ENCODE data around the gene XRN1.

- peak; percentile 88 for TF ChIP-seq POLR2AphosphoS5 (IDR thresholded peaks at IDR 0.05; ENCODE audit: low read depth, low read length)
- peak; percentile 88 for TF ChIP-seq TAF1 (IDR thresholded peaks at IDR 0.05; ENCODE audit: borderline replicate concordance, insufficient read depth, low read length)
These were observed at the start of gene XRN1 for GRCh38 chr3:142447852-142448823.
